Stimulated activated CD4-positive, alpha-beta T cell treated with anti-CD3 and anti-CD28 coated beads, Interleukin-15, amount 100 ng/mL, for 24 hours (primary cell): ENCODE results near the gene EXOC6B.

Experiments used
- DNase-seq: peaks from one replicate; pipeline ENCODE4 v3.0.0-alpha.2; 2020

EXOC6B gene

DNA sequence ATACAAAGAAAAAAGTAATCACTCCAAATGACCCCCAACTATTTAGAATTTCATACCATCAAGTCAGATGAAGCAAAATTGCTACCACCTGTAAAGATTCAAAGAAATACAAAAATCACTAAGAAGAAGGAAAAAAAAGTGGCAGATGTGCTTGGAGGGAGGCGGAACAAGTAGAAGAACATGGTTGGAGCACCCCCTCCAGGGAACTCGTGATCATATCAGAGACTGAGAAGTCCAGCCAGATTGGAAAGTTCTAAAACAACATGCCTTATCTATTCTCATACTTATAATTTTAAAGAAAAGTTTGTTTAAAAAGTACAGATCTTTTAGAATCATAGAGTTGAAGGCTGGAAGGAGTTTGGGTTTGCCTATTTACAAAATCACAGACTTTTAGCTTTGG is 564.8 kb downstream of the EXOC6B start:
- DNase-seq = no peak

DNA sequence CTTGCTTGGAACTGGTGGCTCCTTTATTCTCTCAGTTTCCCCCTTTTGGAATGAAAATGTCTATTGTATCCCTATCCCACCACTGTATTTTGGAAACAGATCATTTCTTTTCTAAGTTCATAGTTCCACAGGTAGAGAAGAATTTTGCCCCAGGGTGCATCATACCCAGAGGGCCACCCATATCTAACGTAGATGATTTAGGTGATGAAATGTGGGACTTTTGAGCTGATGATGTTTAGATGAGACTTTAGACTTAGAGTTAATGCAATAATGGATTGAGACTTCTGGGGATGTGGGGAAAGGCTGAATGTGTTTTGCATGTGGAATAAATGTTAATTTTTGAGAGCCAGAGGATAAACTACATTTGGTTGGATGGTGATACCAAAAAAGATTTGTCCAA is 570.3 kb downstream of the EXOC6B start:
- DNase-seq = no peak

DNA sequence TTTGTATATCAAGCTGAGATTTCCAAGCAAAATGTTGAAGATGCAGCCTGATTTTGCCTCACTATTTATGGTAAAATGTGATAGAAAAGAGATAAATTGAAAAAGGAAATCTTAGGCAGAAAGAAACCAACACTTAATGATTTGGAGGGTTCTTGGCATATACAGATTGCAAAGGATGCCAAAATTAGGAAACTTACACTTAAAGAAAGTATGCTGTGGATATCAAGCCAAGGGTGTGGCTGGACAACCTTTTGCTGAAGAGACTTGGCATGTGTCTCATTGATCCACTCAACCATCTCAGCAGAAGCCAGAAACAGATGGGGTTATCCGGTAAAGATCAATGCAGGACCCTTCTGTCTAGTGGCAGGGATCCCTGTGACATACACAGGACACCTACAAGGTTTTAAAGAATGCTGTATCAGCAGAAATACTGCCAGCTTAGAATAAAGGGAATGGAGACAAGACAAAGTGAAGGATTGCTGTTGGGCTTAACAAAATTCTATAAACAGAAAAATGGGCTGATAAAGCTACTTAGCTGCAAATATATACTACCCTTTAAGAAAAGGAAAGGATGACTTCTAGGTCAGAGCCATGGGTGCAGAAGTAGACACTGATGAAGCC is 570.9 kb downstream of the EXOC6B start:
- DNase-seq = no peak

DNA sequence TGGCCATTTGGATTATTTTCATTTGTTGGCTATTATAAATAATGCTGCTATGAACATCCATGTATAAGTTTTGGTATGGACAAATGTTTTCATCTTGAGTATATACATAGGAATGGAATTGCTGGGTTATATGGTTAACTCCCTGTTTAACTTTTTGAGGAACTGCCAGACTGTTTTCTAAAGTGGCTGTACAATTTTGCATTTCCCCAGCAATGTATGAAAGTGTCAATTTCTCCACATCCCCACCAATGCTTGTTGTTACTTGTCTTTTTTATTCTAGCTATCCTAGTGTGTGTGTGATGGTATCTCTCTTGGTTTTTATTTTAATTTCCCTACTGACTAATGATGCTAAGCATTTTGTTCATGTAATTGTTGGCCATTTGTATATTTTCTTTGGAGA is 587.5 kb downstream of the EXOC6B start:
- DNase-seq = no peak

DNA sequence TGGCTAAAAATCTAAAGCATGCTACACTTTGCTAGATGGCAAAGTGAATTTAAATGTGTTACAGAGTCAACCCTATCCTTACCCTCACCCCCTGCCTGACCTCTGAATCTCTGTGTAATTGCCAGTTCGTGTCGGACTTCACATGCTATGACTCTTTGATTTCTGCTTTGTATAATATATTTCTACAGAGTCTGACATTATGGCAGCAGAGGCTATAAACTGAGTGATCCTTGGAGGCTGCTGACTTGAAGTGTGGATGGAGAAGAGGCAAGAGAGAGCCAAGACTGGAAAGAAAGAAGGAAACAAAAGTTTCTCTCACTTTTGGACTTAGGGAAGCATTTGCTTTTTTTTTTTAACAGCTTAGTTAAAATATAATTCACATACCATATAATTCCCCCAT is 588.3 kb downstream of the EXOC6B start:
- DNase-seq = no peak

DNA sequence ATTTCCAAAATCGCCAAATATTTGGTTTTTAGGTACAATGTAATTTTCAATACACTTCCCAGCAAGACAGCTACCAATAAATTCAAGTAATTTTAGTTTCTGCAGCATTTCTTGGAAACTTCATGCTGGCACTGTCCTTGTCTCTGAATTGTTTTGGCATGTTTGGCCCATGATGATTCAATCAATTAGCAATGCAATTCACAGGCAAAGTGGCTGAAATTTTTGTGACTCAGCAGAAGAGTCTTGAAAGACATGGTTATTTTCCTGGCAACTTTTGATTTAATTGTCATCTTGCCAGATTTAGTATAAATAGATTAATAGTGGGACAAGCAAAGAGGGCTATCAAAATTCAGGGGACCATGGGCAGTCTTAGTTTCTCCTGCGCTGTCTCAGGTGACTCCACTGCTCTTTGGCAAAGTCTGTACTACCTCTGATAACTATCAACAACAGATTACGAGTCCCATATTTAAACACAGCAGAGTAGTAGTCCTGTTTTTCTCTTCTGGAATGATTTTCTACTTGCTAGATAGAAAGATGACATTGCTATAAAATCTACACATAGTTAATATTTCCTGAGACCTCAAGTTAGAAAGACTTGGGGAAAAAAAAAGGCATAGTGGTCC is 589.3 kb downstream of the EXOC6B start:
- no peak for DNase-seq

DNA sequence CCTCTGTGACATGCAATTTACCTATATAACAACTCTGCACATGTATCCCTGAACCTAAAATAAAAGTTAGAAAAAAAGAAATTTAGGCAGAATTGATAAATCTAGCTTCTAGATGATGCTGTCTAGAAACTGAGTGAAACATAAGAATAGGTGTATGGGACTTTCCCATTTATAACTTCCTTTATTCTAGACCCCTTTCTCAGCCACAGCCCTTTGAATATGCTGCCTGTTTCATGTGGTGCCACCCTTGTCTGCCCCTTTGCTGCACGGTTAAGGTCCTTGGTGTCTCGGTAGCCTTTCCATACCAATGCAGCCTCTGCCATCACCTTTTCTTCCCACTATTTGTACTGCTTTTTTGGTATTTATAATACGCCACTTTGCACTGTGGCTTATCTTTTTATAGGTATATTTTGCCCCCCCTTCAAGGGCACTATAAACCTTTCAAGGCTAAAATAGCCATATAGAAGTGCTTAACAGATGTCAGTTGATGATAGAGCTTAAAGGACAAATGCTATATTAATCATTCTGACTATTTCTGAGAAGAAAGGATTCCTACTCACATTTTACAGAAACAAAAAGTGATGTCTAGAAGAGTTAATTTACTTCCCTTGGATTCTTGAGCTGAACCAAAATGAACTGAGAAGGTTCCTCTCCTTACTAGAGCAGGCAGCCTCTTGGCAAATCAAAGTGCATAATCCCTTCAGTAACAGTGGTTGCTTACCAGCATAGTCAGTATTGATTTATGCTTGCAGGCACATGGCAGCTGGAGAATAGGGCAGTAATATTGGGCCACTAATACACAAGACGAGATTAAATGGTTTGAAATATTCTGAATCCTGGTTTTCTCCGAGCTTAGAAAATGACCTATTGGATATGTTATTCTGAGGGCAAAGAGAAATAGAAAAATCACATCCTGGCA is 590.1 kb downstream of the EXOC6B start:
- DNase-seq = no peak

DNA sequence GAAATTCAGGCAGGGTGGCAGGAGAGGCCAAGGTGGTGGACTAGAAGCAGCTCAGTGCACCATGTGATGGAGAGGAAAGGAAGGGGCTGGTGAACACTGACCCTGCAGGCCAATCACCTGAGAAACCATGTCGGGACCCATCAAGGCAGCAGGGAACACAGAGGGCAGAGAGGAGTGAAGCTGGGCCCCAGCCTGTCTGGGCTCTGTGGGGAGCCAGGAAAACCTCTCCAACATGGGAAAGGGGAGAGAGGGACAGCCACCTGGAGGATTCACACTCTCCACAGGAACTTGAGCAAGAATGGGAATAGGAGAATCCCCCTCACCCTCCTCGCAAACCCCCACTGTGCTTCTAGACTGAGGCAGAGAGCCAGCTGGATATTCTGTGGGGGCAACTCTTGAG is 592.6 kb downstream of the EXOC6B start:
- DNase-seq = no peak

DNA sequence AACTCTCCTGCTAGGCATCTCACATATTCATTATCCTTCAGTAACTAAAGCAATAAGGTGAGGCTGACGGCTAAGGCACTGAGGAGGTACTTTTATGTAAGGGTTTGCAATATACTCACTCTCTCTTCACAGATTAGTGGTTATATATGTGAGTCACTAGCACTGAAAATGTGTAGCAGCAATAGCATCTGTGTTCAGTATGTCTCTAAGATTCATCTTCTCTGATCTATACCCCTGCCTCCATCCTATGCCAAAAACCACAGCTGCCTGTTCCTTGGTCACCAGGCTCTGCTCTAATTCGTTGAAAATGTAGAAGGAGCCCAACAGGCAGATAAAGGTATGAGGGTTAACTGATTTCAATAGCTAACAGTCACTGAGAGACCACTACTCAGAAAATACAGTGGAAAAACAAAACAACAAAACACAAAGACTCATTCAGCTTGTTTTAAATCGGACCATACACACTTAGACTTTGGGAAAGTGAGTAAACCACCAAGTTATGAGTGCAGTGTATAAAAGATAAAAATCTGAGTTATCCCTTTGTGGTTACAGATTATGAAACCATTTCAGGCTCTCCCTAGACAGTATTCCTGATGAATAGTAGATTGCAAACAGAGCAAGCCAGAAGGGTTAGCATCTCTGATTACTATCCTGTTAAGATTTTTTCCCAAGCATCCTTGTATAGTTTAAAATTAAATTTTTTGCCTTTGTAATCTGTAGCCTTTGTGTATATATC is 602.8 kb downstream of the EXOC6B start:
- DNase-seq = no peak

DNA sequence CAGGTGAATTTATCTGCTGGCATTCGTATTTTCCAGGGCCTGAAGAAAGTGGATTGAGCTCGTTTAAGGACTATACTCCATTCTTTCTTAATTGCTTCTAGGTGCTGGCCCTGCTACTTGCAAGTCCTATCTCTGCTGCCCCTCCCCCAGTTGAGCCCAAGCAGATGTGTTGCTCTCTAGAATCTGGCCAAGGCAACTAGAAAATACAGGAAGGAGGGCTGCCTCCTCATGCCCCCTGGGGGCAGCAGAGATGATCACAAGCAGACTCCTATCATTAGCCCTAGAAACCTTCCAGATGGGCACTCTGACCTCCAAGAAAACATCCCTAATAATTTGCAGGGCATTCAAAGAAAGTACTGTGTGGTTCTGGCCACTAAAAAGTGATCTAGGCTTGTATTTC is 605.7 kb downstream of the EXOC6B start:
- no peak for DNase-seq

DNA sequence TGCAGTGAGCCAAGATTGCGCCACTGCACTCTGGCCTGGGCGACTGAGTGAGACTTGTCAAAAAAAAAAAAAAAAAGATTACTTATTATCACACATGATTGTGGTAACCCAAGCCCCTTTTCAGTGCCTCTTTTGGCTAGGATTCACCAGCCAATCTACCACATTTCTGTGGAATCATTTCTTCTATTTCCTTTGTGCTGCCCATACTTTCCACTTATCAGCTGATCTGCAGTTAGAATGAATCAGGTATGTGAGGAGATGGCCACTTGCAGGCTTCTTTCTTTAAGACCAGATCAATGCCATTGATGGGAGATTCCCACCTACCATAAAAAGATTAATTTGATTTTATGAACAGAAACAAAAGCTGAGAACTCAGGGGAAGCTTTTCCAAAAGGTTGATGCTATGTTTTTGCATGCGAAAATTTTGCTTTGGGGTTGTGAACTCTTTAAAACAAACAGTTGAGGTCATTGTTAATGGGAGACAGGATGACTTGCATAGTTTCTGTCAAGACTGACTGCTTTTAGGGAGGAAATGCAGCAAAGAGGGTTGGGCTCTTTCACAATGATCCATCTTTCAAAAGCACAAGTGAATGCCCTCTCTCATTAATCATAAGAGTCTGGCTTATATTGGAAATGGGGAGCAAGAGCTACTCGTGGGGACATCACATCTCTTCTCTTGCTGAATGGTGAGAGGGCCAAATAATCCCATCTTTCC is 611.2 kb downstream of the EXOC6B start:
- DNase-seq = no peak

DNA sequence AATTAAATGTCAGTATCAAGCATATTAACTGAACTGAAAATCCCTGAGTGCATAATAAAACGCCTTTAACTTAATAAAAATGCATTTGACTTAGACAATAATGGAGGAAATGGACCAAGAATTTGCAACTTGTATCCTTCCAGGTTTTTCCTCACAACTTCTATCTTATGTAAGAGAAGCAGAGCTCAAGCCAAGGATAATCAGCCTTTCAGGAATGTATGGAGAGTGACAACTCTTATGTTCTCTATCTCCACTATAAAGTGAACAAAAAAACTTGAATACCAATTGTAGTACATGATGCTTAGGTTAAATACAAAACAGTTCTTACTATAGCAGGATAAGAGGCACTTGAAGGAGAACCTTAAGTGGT is 613.4 kb downstream of the EXOC6B start:
- DNase-seq = no peak

DNA sequence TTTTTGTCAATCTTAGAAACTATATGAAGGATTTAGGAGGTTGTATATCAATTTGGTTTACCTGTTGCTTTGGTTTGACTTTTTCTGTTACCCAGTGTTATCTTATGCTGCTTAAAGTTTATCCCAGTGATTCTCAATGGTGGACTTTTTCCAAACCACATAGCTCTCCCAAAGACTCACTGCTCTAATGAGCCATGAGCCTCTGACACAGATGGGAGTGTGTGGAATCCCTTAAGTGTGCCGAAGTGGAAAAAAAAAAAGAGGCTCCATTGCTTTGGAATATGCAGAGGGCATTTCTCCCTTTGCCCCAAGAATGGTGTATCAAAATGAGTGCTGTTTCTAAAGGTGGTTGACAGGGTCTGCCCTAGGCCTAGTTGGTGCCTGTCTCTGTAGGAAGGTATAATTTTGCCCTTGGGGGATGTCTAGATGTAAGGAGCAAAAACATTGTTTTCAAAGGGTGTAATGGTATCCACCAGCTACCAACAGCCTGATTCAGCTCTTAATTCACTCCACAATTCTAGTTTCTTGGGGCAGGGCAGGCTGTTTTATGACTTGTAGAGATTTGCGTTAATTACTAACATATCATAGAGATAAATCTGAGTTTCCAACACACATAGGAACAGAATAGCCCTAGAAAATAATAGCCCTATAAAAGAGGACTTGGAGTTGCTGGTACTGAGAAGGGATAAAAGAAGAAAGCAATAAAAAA is 613.9 kb downstream of the EXOC6B start:
- DNase-seq = no peak

DNA sequence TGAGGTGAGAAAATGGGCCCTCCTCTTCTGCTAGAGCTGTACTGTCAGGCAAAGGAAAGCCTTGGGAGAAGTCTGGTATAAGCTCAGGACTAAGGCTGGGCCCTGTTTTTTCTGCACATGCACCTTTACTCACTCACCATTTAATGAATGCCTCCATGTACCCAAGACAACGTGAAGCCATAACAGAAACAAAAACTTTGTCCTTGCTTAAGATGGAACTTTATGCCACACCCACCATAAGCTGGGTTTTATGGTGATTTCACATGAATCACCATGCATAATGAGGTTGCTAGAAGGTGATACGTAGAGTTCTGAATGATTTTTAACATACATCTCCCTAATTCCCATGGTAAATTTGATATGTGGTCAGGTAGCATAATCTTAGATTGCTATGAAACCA is 614.5 kb downstream of the EXOC6B start:
- DNase-seq = no peak

DNA sequence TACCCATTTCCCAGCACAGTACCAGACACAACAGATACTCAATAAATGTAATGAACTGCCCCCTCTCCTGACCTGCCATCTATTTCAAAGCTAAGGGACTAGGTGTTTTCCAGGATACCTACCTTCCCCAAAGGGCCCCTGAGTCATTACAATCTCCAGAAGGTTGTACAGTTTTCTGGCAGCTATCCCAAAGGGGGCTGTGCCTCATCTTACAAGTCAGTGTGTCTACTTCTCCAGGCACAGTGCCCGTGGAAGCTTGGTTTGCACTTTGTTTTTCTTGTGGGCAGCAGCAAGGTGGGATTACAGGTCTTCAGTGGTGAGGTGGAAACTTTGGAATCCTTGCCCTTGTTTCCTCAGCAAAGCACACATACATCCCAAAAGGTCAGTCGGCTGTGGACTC is 615.4 kb downstream of the EXOC6B start:
- no peak for DNase-seq

DNA sequence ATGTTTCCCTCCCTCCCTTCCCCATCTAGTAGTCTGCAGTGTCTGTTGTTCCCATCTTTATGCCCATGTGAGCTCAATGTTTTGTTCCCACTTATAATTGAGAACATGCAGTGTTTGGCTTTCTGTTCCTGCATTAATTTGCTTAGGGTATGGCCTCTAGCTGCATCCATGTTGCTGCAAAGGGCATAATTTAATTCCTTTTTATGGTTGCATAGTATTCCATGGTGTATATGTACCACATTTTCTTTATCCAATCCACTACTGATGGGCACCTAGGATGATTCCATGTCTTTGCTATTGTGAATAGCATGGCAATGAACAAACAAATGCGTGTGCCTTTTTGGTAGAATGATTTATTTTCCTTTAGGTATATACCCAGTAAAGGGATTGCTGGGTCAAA is 617.6 kb downstream of the EXOC6B start:
- DNase-seq = no peak

DNA sequence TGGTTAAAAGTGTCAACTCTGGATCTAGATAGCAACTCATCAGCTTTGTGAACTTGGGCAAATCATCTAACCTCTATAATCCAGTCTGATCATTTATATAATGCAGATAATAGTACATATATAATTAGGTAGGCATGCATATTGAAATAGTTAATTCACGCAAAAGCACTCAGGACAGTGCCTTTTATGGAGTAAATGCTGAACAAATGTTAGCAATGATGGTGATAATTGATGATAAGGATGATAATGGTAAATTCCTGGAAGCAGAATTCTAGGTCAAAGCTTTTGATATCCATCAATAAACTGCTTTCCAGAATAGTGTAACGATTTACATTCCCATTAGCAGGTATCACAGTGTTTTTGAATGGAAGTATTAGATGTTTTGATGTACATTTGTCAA is 618.5 kb downstream of the EXOC6B start:
- DNase-seq = no peak

DNA sequence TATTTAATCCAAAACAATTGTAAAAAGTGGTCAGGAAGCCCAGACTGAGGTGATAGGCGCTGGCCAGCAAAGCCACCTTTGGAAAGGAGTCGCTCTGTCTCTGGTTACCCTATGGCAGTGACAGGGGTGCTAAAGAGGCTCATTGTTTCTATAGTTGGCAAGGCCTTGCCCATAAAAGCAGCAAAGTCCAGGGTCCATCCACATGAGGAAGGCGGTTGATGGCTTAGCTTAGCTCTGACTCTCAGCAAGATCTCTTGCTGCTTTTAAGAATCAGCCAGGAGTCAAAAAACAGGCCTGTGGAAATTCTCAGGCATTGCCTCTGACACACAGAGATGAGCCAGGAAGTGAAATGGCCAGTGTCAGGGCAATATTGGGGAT is 620.3 kb downstream of the EXOC6B start:
- no peak for DNase-seq

DNA sequence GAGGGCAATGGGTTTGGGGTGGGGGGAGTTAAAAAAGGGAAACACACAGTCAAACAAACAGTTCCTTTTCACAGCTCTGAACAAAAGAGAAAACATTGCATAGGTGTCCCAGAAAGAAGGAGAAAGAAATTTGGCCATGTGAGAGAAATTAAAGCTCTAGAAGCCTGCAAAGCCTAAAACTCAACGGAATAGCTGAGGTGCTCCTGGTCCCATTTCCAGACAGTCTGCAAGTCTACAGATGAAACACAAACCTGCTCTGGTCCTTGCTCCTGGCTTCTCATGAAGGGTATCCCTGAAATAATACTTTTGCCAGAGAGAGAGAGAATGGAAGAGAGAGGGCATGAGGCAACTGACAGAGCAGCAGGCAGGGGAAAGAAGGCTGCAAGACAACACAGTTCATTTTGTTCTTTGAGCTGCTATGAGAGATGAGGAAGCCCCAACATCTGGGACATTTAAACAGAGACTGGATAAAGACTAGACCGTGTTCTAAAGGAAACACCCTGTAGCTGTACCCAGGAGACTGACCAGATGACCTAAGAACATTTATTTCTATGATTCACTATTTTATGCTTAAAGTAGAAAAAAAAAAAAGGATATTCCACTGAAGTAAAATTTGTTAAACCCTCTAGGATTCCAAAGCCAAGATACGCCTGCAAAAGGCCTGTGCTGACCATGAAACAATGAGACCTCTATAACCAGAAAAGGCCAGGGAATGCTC is 620.9 kb downstream of the EXOC6B start:
- DNase-seq = no peak

DNA sequence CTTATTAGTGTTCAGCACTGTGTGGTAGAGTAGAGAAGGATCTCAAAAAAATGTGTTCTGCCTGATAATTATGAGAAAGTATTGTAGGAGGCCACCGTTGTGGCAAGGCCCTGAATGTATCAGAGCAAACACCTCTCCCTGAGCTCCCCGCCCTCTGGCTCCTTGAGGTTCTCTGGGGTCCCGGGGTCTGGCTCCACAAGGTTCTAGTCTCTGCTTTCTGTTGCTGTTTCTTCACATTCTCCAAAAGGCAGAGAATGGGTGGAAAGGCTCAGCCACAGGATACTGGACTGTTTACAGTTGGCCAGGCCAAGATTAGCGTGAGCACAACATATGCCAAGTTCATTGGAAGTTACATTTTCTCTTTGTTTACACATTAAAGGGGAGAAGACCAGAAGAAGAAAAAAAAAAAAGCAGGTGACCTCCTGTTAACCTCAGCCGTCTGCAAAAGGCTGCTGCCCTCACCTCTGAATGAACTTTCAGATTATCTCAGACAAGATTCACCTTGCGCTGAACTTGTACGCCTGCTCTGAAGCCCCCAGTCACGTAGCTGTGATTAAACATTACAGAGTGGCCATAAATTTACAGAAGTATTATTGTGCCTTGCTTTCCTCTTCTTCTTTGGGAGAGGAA is 621.6 kb downstream of the EXOC6B start:
- no peak for DNase-seq
